Hippocampal formation (tissue), 2 donors: ENCODE results near the gene CALHM2.
A peak's percentile ranks its signal among the peaks of the same experiment; 100 is the strongest.

ENCODE experiments used
- DNase-seq, 2 donors: peaks; one replicate each; lab custom pipeline; 2025; lab: John Stamatoyannopoulos, UW

The CALHM2 gene

DNA sequence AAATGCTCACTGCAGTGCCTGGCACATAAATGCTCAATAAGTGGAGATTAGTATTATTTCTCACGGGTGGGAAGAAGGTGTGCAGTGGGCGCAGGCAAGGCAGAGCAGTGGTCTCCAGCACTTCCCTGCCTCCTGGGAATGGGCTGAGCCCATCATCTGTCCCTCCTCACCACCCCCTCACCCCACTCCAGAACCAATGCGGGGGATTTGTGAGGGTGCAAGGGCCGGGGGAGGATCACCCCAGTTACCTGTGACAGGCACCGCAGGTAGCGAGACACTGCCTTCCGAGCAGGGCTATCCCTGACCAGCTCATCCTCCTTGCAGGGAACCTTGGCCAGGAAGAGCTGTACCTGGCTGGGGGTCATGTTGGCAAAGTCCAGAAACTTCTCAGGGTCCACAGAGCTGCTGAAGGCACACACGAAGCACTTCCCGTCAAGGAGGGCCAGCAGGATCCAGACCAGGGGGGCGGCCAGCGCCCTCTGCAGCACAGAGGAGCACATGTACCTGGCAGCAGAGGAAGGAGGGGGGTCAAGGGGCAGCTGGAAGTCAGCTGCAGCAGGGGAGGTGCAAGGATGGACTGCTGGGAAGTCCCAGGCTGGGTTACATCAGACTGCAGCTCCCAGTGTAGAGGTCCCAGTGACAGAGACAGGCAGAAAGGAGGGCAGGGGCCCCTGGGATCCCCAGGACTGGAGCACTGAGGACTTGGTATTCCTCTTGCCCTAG is 24.0 kb upstream of the CALHM2 start:
- no peak for DNase-seq

GRCh38 chr10:103475437-103475836 is 23.3 kb upstream of the CALHM2 start:
- no peak for DNase-seq

- DNase-seq = no peak
Measured at GRCh38 chr10:103474077-103474476, 21.9 kb upstream of the CALHM2 start.

- DNase-seq = no peak
Measured at GRCh38 chr10:103473261-103473671, 21.1 kb upstream of the CALHM2 start.

DNA sequence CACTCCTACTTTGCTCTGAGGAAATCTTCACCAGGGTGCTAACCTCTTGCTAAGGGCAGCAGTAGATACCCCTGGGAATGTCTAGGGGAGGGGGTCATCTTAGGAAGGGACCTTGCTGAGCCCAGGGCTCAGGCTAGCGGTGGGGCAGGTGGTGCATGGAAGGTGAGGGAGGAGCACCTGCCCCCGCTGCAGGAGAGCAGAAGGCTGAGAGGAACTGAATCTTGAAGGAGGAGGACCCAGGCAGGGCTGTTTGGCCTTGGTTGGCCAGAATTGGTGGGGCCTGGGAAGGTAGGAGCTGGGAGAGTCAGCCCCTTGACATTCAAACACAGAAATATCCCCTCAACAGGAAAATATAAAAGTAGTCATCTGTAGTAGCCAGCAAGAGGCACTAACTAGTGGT is 19.8 kb upstream of the CALHM2 start:
- DNase-seq = no peak

DNA sequence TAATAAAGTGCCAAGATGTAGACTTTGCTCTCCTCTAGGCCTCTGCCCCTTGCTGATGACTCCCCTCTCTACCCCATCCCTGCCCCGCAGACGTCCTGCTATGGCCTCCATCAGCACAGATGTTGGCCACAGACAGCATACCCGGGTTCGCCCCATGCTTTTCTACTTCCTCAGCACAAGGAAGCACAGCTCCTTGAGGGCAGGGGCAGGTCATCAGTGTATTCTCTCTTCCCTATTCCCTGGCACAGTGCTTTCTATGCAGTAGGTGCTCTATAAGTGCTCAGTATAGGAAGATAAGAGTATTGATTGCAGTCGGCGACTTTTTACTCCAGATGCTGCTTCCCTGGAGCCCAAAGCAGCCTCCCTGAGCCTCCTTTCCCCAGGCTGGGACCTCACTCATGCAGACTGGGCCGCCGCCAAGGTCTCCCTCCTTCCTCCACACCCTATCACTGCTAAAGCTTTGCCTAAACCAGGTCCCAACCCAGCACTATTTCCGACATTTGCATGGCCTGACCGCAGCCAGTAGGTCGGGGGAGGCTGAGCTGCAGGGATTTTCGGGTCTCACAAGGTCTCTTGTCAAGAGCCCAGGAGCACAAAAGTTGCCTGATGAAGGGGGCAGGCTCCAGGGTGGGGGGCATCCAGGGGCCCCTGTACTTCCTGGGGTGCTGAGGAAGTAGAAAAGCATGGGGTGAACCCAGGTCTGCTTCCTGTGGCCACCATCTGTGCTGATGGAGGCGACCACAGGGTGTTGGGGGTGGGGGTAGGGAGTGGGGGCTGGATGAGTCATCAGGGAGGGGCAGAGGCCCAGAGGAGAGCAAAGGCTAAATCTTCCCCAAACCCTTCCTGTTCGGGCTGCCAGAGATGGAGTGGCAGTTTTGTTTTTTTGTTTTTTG is 18.8 kb upstream of the CALHM2 start:
- peak in 1 of 2 donors; percentile 14 for DNase-seq

GRCh38 chr10:103469201-103469600 is 17.0 kb upstream of the CALHM2 start:
- no peak for DNase-seq

DNA sequence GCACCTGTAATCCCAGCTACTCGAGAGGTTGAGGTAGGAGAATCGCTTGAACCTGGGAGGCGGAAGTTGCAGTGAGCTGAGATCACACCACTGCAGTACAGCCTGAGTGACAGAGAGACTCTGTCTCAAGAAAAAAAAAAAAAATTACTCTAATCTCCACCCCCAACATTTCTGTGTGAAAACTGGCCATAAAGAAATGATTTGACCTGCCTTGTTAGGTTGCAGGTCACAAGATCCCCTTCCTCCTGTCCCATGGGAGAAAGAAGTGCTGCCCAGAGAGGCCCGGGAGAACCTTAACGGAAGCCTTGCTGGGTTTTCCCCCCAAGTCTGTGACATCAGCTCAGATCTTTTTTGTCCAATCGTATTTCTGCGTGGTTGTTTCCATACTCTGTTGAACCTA is 15.2 kb upstream of the CALHM2 start:
- no peak for DNase-seq

GRCh38 chr10:103466734-103467133 is 14.6 kb upstream of the CALHM2 start:
- DNase-seq = no peak

DNA sequence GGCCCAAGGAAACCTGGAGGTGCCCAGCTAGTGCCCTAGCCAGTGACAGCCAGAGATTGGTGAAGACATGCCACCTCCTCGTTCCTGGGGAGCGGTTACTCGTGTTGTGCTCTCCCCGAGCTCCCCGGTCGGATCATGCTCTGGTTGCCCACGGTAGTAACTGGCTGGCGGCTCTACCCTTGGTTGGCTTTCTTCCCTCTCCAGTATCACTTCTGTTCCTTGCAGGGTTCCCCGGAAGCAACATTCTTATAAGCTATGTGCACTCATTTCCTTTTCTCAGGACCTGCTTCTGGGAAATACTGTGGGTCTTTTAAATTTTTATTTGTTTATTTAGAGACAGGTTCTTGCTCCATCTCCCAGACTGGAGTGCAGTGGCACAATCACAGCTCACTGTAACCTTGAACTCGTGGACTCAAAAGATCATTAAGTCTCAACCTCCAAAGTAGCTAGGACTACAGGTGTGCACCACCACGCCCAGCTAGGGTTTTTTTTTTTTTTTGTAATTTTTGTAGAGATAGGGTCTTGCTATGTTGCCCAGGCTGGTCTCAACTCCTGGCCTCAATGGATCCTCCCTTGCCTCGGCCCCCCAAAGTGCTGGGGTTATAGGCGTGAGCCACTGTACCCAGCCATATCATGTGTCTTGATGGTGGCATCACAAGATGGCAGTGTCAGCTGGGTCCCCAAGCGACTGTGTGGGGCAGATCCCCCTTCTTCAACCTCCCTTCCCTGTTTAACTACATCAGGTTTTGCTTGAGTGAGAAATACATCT is 13.4 kb upstream of the CALHM2 start:
- DNase-seq = no peak

DNA sequence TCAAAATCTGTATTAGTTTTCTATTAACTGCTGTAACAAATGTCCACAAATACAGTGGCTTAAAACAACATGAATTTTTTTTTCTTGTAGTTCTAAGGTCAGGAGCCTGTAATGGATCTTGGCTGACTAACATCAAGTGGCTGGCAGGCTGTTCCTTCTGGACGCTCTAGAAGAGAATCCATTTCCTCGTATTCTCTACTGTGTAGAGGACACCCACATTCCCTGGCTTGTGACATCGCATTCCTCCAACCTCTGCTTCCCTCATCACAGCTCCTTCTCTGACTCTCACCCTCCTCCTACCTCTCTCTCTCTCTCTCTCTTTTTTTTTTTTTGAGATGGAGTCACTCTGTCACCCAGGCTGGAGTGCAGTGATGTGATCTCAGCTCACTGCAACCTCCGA is 11.3 kb upstream of the CALHM2 start:
- no peak for DNase-seq

GRCh38 chr10:103459615-103460014 is 7.4 kb upstream of the CALHM2 start:
- DNase-seq = no peak

GRCh38 chr10:103458720-103459119 is 6.5 kb upstream of the CALHM2 start, which contains the start of gene CALHM1:
TSS of gene CALHM1 (minus strand) at chr10:103458900. CDS start at chr10:103458751, 149 bp downstream.
- no peak for DNase-seq

GRCh38 chr10:103457896-103458583 is 5.9 kb upstream of the CALHM2 start:
- DNase-seq = no peak

GRCh38 chr10:103457176-103457712 is 5.1 kb upstream of the CALHM2 start:
- no peak for DNase-seq

GRCh38 chr10:103456074-103456660 is 4.0 kb upstream of the CALHM2 start:
- DNase-seq = no peak

- DNase-seq = no peak
Measured at GRCh38 chr10:103455235-103455634, 3.1 kb upstream of the CALHM2 start.

- DNase-seq = no peak
Measured at GRCh38 chr10:103454026-103454425, 1.9 kb upstream of the CALHM2 start.

- no peak for DNase-seq
Measured at GRCh38 chr10:103452506-103453230, 498 bp upstream of the CALHM2 start.

- DNase-seq = peak in 1 of 2 donors; percentile 44
Measured at GRCh38 chr10:103451091-103451813, 918 bp downstream of the CALHM2 start.
